Tibial nerve (tissue), 4 donors: ENCODE measurements around the gene PTPRM. TPM values are rescaled to one million over a fixed set of nuclear protein-coding genes. Genes with fewer than 3 reads are reported as not detected.
A peak's percentile ranks its signal among the peaks of the same experiment; 100 is the strongest.

Source experiments
- DNase-seq, 2 donors: peaks; one replicate each; pipeline ENCODE4 v3.0.0-alpha.2; 2019; ENCODE audit warnings: low spot score in 2 of 2
- H3K27ac ChIP-seq, 4 donors: fragments of 200-600 bp; sonication (generic) in 3 of 4; one replicate each; pipeline ENCODE4 v1.5.1; 2017 to 2019; ENCODE audit warnings: mild to moderate bottlenecking in 1 of 4
- H3K27me3 ChIP-seq, 2 donors: fragments of 200-600 bp; sonication (generic) in 1 of 2; one replicate each; pipeline versions ENCODE4 v1.5.1 to v1.6.0; 2017 to 2019
- H3K36me3 ChIP-seq, 3 donors: fragments of 200-600 bp; sonication (generic); one replicate each; pipeline ENCODE4 v1.5.1; 2018 to 2019
- H3K4me1 ChIP-seq, 4 donors: fragments of 200-600 bp; sonication (generic) in 3 of 4; one replicate each; pipeline ENCODE4 v1.5.1; 2017 to 2019
- H3K4me3 ChIP-seq, 4 donors: fragments of 200-600 bp; sonication (generic) in 3 of 4; one replicate each; pipeline ENCODE4 v1.5.1; 2017 to 2019; ENCODE audit warnings: mild to moderate bottlenecking in 1 of 4, moderate library complexity in 1 of 4
- H3K9me3 ChIP-seq, 4 donors: fragments of 200-600 bp; sonication (generic) in 3 of 4; one replicate each; pipeline ENCODE4 v1.5.1; 2017 to 2019
- CTCF ChIP-seq, 5 experiments: fragments of 200-600 bp in 3 of 5; fragments of 450-650 bp in 2 of 5; sonication (generic) in 3 of 5; IDR thresholded peaks; one replicate each; pipeline ENCODE4 v1.5.1; 2016 to 2019; ENCODE audit warnings: antibody characterized with exemption in 5 of 5, mild to moderate bottlenecking in 3 of 5, moderate library complexity in 2 of 5
- EP300 ChIP-seq, 2 donors: sonication (generic); formaldehyde crosslinking; IDR thresholded peaks; one replicate each; pipeline ENCODE4 v1.6.1; 2017; ENCODE audit warnings: antibody characterized with exemption in 2 of 2, mild to moderate bottlenecking in 1 of 2
- POLR2A ChIP-seq, 2 donors: fragments of 450-650 bp; IDR thresholded peaks; one replicate each; pipeline ENCODE4 v1.6.1; 2017; ENCODE audit warnings: antibody characterized with exemption in 2 of 2, mild to moderate bottlenecking in 2 of 2, moderate library complexity in 2 of 2
- WGBS, 2 donors: methylation state at CpG; one replicate each; pipeline ENCODE4 v1.1.5; 2018; 5-methylcytosine and 5-hydroxymethylcytosine counted together
- total RNA-seq, 4 donors: library from RNA; depleted of rRNA; stranded (reverse); fragments of >200 nt; gene quantifications; one replicate each; pipeline ENCODE4 v1.1.0, GENCODE V29; 2016

PTPRM gene
- total RNA-seq, 4 donors from 2014 or later = 62.2 to 92.4 (median 80.7) TPM

- H3K27me3 ChIP-seq = no peaks in the 10 kb centered on the region
- peak overlapping the region in 2 of 4 donors; percentile 5 to 51 for H3K27ac ChIP-seq
- no peaks in the 10 kb centered on the region for H3K36me3 ChIP-seq
- TF ChIP-seq EP300 (IDR thresholded peaks at IDR 0.05) = no peak
- no peak for DNase-seq
- no peaks in the 10 kb centered on the region for H3K9me3 ChIP-seq
- H3K4me3 ChIP-seq = no peak overlapping the region
- 15 to 23% methylated on average over 3 of the region's 3 CpGs for WGBS, 2 donors
- peaks cover 0 to 37% (median 12%) of the 10 kb centered on the region in 4 donors for H3K4me1 ChIP-seq
These were observed 609.0 kb downstream of the PTPRM start for GRCh38 chr18:8176109-8176508.

- WGBS, 2 donors = 13 to 23% methylated on average over 4 of the region's 4 CpGs
- no peak overlapping the region for H3K4me3 ChIP-seq
- peak overlapping the region in 2 of 4 donors; percentile 1 to 51 for H3K27ac ChIP-seq
- TF ChIP-seq EP300 (IDR thresholded peaks at IDR 0.05) (no peak), CTCF (IDR thresholded peaks at IDR 0.05) (no peak), POLR2A (IDR thresholded peaks at IDR 0.05) (no peak)
- H3K27me3 ChIP-seq = no peaks in the 10 kb centered on the region
- H3K4me1 ChIP-seq = peaks cover 0 to 37% (median 12%) of the 10 kb centered on the region in 4 donors
- no peaks in the 10 kb centered on the region for H3K9me3 ChIP-seq
- H3K36me3 ChIP-seq = no peaks in the 10 kb centered on the region
- no peak for DNase-seq
These were observed 609.4 kb downstream of the PTPRM start for GRCh38 chr18:8176554-8176953.

- Histone ChIP-seq H3K36me3 (no peaks in the 10 kb centered on the region), H3K27me3 (no peaks in the 10 kb centered on the region), H3K27ac (peak overlapping the region in 1 of 4 donors; percentile 51), H3K4me1 (peaks cover 0 to 37% (median 12%) of the 10 kb centered on the region in 4 donors), H3K4me3 (no peak overlapping the region), H3K9me3 (no peaks in the 10 kb centered on the region)
- WGBS, 2 donors = 36 to 37% methylated on average over 3 of the region's 3 CpGs
- TF ChIP-seq CTCF (IDR thresholded peaks at IDR 0.05) = no peak
- TF ChIP-seq EP300 (IDR thresholded peaks at IDR 0.05) = no peak
- no peak for TF ChIP-seq POLR2A (IDR thresholded peaks at IDR 0.05)
- DNase-seq = no peak
These were observed 610.4 kb downstream of the PTPRM start for GRCh38 chr18:8177330-8178016.

GRCh38 chr18:8186413-8186812, 619.3 kb downstream of the PTPRM start:
- WGBS, 2 donors = 76 to 90% methylated on average over 2 of the region's 2 CpGs
- Histone ChIP-seq H3K9me3 (no peaks in the 10 kb centered on the region), H3K4me3 (no peak overlapping the region), H3K27me3 (no peaks in the 10 kb centered on the region), H3K27ac (no peak overlapping the region), H3K4me1 (no peaks in the 10 kb centered on the region), H3K36me3 (no peaks in the 10 kb centered on the region)
- no peak for DNase-seq
- TF ChIP-seq CTCF (IDR thresholded peaks at IDR 0.05) = no peak
- no peak for TF ChIP-seq EP300 (IDR thresholded peaks at IDR 0.05)
- TF ChIP-seq POLR2A (IDR thresholded peaks at IDR 0.05) = no peak

- 64 to 77% methylated on average over 7 of the region's 7 CpGs for WGBS, 2 donors
- no peaks in the 10 kb centered on the region for H3K36me3 ChIP-seq
- TF ChIP-seq CTCF (IDR thresholded peaks at IDR 0.05) (no peak), POLR2A (IDR thresholded peaks at IDR 0.05) (no peak), EP300 (IDR thresholded peaks at IDR 0.05) (no peak)
- no peak overlapping the region for H3K4me3 ChIP-seq
- DNase-seq = no peak
- no peaks in the 10 kb centered on the region for H3K9me3 ChIP-seq
- no peaks in the 10 kb centered on the region for H3K4me1 ChIP-seq
- no peaks in the 10 kb centered on the region for H3K27me3 ChIP-seq
- H3K27ac ChIP-seq = no peak overlapping the region
These were observed 621.1 kb downstream of the PTPRM start for GRCh38 chr18:8188184-8188583.
